Measurements from ENCODE around the gene GTF2A1L.

- TF ChIP-seq, protein P1, sequence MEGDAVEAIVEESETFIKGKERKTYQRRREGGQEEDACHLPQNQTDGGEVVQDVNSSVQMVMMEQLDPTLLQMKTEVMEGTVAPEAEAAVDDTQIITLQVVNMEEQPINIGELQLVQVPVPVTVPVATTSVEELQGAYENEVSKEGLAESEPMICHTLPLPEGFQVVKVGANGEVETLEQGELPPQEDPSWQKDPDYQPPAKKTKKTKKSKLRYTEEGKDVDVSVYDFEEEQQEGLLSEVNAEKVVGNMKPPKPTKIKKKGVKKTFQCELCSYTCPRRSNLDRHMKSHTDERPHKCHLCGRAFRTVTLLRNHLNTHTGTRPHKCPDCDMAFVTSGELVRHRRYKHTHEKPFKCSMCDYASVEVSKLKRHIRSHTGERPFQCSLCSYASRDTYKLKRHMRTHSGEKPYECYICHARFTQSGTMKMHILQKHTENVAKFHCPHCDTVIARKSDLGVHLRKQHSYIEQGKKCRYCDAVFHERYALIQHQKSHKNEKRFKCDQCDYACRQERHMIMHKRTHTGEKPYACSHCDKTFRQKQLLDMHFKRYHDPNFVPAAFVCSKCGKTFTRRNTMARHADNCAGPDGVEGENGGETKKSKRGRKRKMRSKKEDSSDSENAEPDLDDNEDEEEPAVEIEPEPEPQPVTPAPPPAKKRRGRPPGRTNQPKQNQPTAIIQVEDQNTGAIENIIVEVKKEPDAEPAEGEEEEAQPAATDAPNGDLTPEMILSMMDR (IDR thresholded peaks at IDR 0.05), result no peak
- no peak for TF ChIP-seq POLR2A (IDR thresholded peaks at IDR 0.05; ENCODE audit: low read depth)
- TF ChIP-seq EP300 (IDR thresholded peaks at IDR 0.05), result no peak
Observed at GRCh38 chr2:48724278-48724677, 106.6 kb downstream of the GTF2A1L start.

All from esophagus muscularis mucosa (tissue), 4 donors.